GM12878 (cell line): ENCODE data around the gene ABCB9. TPM values are rescaled to one million over a fixed set of nuclear protein-coding genes. Genes with fewer than 3 reads are reported as not detected.

Experiments
- ATAC-seq: fragments of 200-7000 bp; cut with Tn5 transposase; 3 replicates; pipeline ENCODE4 v1.9.1; 2020; ENCODE audit warnings: mild to moderate bottlenecking, moderate library complexity
- BruUV-seq: library from RNA; stranded (reverse); fragments of 400-500 nt; replicated peaks from 2 replicates; lab custom pipeline; 2021; lab: Mats Ljungman, UMichigan
- CTCF ChIA-PET: fragments of 300-600 bp; sonication (Branson Sonifier 250); formaldehyde crosslinking; extraction: SDS; loops from one replicate; lab custom pipeline; 2021; ENCODE audit warnings: inconsistent platforms; lab: Yijun Ruan, JAX
- POLR2A ChIA-PET: fragments of 350-600 bp; formaldehyde crosslinking; extraction: SDS; loops from one replicate; lab custom pipeline; 2021; ENCODE audit warnings: inconsistent platforms; lab: Charles Lee
- RAD21 ChIA-PET: fragments of 300-600 bp; sonication (Branson Sonifier 250); formaldehyde crosslinking; loops from one replicate; lab custom pipeline; 2023; ENCODE audit warnings: antibody characterized with exemption; ENCODE audit not compliant: unreplicated experiment; lab: Charles Lee
- SMC1A ChIA-PET: fragments of 300-600 bp; sonication (Branson Sonifier 250); formaldehyde crosslinking; loops from one replicate; lab custom pipeline; 2023; ENCODE audit not compliant: unreplicated experiment, uncharacterized antibody; lab: Charles Lee
- DNase-seq: peaks from one replicate; pipeline ENCODE4 v3.0.0-alpha.2; 2011; ENCODE audit warnings: low read depth, low spot score
- FAIRE-seq: peaks from 3 replicates; lab custom pipeline; 2011; peaks lifted over from hg19 to GRCh38; lab: Jason Lieb, UNC
- H2AFZ ChIP-seq: 2 replicates; pipeline ENCODE4 v1.6.0; 2011; ENCODE audit warnings: low read depth, low read length, control low read depth; ENCODE audit not compliant: control insufficient read depth
- H3K27ac ChIP-seq: 2 replicates; pipeline ENCODE4 v1.5.1; 2011; ENCODE audit warnings: control low read depth; ENCODE audit not compliant: control insufficient read depth, insufficient read depth
- H3K27me3 ChIP-seq, 2 experiments: replicated peaks in 1 of 2; 2 replicates each; pipeline versions ENCODE4 v1.6.0 to v1.6.1; 2011; ENCODE audit warnings: low read length in 1 of 2; ENCODE audit not compliant: control insufficient read depth in 2 of 2, insufficient read depth in 2 of 2
- H3K36me3 ChIP-seq, 2 experiments: 2 replicates each; pipeline ENCODE4 v1.5.1; 2011; ENCODE audit warnings: low read length in 1 of 2; ENCODE audit not compliant: control insufficient read depth in 2 of 2, insufficient read depth in 2 of 2
- H3K4me1 ChIP-seq: 2 replicates; pipeline ENCODE4 v1.6.1; 2011; ENCODE audit warnings: mild to moderate bottlenecking, low read length, moderate library complexity, mixed read lengths; ENCODE audit not compliant: control insufficient read depth, insufficient read depth
- H3K4me2 ChIP-seq: 2 replicates; pipeline ENCODE4 v1.6.0; 2011; ENCODE audit warnings: control low read depth; ENCODE audit not compliant: control insufficient read depth, insufficient read depth
- H3K4me3 ChIP-seq: fragments of 200-600 bp; sonication (generic); 2 replicates; pipeline ENCODE4 v1.5.1; 2016
- H3K79me2 ChIP-seq: 2 replicates; pipeline ENCODE4 v1.6.0; 2011; ENCODE audit warnings: low read length; ENCODE audit not compliant: control insufficient read depth, insufficient read depth
- H3K9ac ChIP-seq: 2 replicates; pipeline ENCODE4 v1.8.0; 2011; ENCODE audit warnings: low read length, control low read depth, mixed read lengths; ENCODE audit not compliant: control insufficient read depth, insufficient read depth
- H3K9me3 ChIP-seq: replicated peaks from 3 replicates; pipeline ENCODE4 v1.5.1; 2011; ENCODE audit warnings: mild to moderate bottlenecking, low read length; ENCODE audit not compliant: control insufficient read depth, insufficient read depth
- H4K20me1 ChIP-seq: 2 replicates; pipeline ENCODE4 v1.6.0; 2011; ENCODE audit not compliant: control insufficient read depth, insufficient read depth
- DPF2 ChIP-seq: fragments of 450-650 bp; IDR thresholded peaks from 2 replicates; pipeline ENCODE4 v1.6.1; 2017; ENCODE audit warnings: mild to moderate bottlenecking
- ESRRA ChIP-seq: IDR thresholded peaks from 2 replicates; pipeline ENCODE4 v1.6.1; 2012; ENCODE audit warnings: mild to moderate bottlenecking, low read length, improper control_type of control experiment
- FOXM1 ChIP-seq: IDR thresholded peaks from 2 replicates; pipeline ENCODE4 v1.6.1; 2012; ENCODE audit warnings: low read depth, mild to moderate bottlenecking, inconsistent platforms, low read length, moderate library complexity
- MEF2A ChIP-seq: IDR thresholded peaks from 2 replicates; pipeline ENCODE4 v1.6.1; 2011; ENCODE audit warnings: low read depth, mild to moderate bottlenecking, low read length, moderate library complexity; ENCODE audit not compliant: insufficient read depth
- MXI1 ChIP-seq: fragments of 150-350 bp; IDR thresholded peaks from 2 replicates; pipeline ENCODE4 v1.6.1; 2011; ENCODE audit warnings: low read depth, mild to moderate bottlenecking, inconsistent platforms, low read length, improper control_type of control experiment
- SIX5 ChIP-seq: IDR thresholded peaks from 2 replicates; pipeline ENCODE4 v1.6.1; 2011; ENCODE audit warnings: mild to moderate bottlenecking, low read depth, low read length, moderate library complexity; ENCODE audit not compliant: severe bottlenecking
- SUZ12 ChIP-seq: fragments of 200-600 bp; sonication (generic); IDR thresholded peaks from one replicate; pipeline ENCODE4 v1.6.1; 2018; ENCODE audit warnings: antibody characterized with exemption, mild to moderate bottlenecking; ENCODE audit not compliant: unreplicated experiment
- WGBS: methylation state at CpG from one replicate; pipeline ENCODE4 v1.1.6; 2016; ENCODE audit warnings: low lambda C conversion rate; ENCODE audit not compliant: insufficient replicate concordance, insufficient coverage; ENCODE audit errors: missing lambda C conversion rate; 5-methylcytosine and 5-hydroxymethylcytosine counted together
- in situ Hi-C: fragments of 300-500 bp; cut with MboI; formaldehyde crosslinking; loops from 9 replicates; pipeline ENCODE4 v1.14.3; 2018; ENCODE audit warnings: mixed read lengths
- intact Hi-C: fragments of 100-400 bp; cut with micrococcal nuclease; formaldehyde crosslinking; loops from one replicate; pipeline ENCODE4 v1.14.2; 2022; ENCODE audit not compliant: unreplicated experiment
- polyA plus RNA-seq, 11 experiments: library from polyadenylated mRNA; depleted of rRNA in 4 of 11; unstranded in 6 of 11; stranded (reverse) in 5 of 11; fragments of >200 nt; fragmentation: Nextera tagmentation in 4 of 11; fragmentation: Illumina TruSeq in 1 of 11; extraction: Ambion mirVana in 4 of 11; extraction: Trizol in 1 of 11; gene quantifications; 1 replicate in 1 of 11; 2 replicates in 10 of 11; pipeline versions ENCODE4 v1.2.1 to v1.2.3, GENCODE V29; 2011 to 2016; ENCODE audit warnings: inconsistent platforms in 2 of 11, missing spikeins in 2 of 11, low read depth in 1 of 11
- total RNA-seq, 4 experiments: library from RNA; depleted of rRNA in 3 of 4; stranded (reverse); fragments of >200 nt in 3 of 4; fragmentation: Illumina TruSeq in 1 of 4; extraction: Trizol in 1 of 4; gene quantifications; 2 replicates each; pipeline versions ENCODE4 v1.2.1 to v1.2.3, GENCODE V29; 2013 to 2021
- TF ChIP-seq, protein P1 (sequence below): IDR thresholded peaks from 2 replicates; pipeline ENCODE4 v1.6.1; 2011; ENCODE audit warnings: mild to moderate bottlenecking, low read depth, low read length, moderate library complexity; ENCODE audit not compliant: insufficient replicate concordance
- TF ChIP-seq, protein P2 (sequence below), 3 experiments: IDR thresholded peaks in 2 of 3; conservative IDR thresholded peaks in 1 of 3; 2 replicates each; pipeline ENCODE4 v1.5.1; 2011; ENCODE audit warnings: low read depth in 3 of 3, low read length in 3 of 3, mild to moderate bottlenecking in 3 of 3, control low read depth in 2 of 3, moderate library complexity in 2 of 3, inconsistent platforms in 1 of 3, mixed read lengths in 1 of 3; ENCODE audit not compliant: control insufficient read depth in 2 of 3, insufficient read depth in 1 of 3; ENCODE audit errors: extremely low read depth in 1 of 3

ABCB9 gene
- total and polyA plus RNA-seq, 10 of the 15 experiments (the other 5 are each of a cell fraction or from before 2014, with no cell fraction given) = 0.37 to 4.9 (median 3.1) TPM

DNA sequence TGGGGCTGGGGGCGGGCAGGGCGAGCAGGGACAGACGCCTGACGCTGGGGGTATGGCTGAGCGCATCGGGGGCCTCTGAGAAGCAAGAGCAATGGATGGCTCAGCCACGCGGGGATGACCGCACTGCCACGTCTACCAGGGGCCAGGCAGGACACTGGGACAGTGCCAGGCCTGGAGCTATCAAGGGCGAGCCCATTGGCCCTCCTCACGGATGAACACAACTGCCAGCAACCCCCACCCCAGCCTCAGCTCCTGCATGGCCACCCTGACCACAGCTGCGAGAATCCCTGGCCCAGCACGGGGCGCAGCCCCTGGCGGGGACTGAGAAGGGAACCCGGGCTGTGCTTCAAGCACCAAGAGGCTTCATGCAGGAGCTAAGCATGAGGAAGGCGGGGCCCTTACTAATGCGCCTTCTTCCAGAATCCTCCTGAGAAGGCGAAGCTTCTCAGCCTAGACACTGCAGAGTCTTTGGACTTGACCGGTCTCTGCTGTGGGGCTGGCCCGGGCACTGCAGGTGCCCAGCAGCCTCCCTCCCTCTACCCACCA lies 23.7 kb upstream of the ABCB9 start:
- in situ Hi-C loops = no loop called here

DNA sequence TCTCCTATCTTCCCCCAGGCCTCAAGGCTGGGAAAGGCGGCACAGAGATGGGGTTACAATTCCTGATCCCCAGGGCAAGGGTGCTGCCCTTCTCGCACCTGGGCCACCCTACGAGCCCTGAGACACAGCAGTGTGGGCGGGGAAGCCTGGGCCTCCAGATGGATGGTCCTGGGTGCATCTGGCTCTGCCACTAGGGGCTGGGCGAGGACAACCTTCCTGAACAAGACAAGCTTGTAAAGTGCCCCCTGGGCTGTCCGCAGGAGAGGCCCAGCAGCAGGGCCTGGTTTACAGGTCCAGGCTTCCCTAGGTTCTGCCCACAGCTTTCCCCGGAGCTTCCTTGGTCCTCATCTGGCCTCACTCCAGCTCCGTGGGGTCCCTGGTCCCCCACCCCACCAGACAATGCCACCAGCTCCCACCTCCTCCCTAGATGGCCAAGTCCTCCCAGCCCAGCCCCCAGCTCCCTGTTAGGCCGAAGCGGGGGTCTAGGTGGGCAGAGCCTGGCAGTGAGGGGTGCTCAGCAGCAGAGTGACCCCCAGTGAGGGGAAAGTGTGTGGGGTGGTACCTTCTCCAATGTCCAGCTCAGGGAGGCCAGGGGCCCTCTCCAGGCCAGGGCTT lies 23.1 kb upstream of the ABCB9 start:
- ChIA-PET POLR2A (no interaction called here), SMC1A (interaction anchor here (0.9 kb wide), 1 partner anchor 249 kb away, joined by 3 read pairs; no protein-coding TSS in a partner anchor), RAD21 (interaction anchor here (1.7 kb wide), 1 partner anchor 248 kb away, joined by 4 read pairs; no protein-coding TSS in a partner anchor), CTCF (interaction anchor here (0.6 to 0.9 kb wide), 2 partner anchors 79 to 249 kb away, joined by 3 to 4 read pairs; no protein-coding TSS in a partner anchor)
- H2AFZ ChIP-seq = no peak overlapping the region
- H3K36me3 ChIP-seq = no peaks in the 10 kb centered on the region
- no TSS peak for BruUV-seq
- no peak overlapping the region for H3K4me3 ChIP-seq
- peaks cover 9% of the 10 kb centered on the region for H3K4me1 ChIP-seq
- no peak for DNase-seq
- no peak overlapping the region for H3K4me2 ChIP-seq
- H3K27ac ChIP-seq = no peak overlapping the region
- H3K79me2 ChIP-seq = no peaks in the 10 kb centered on the region
- TF ChIP-seq, protein P1, sequence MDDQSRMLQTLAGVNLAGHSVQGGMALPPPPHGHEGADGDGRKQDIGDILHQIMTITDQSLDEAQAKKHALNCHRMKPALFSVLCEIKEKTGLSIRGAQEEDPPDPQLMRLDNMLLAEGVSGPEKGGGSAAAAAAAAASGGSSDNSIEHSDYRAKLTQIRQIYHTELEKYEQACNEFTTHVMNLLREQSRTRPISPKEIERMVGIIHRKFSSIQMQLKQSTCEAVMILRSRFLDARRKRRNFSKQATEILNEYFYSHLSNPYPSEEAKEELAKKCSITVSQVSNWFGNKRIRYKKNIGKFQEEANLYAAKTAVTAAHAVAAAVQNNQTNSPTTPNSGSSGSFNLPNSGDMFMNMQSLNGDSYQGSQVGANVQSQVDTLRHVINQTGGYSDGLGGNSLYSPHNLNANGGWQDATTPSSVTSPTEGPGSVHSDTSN = no peak
- TF ChIP-seq DPF2 = no peak
- TF ChIP-seq, protein P2, sequence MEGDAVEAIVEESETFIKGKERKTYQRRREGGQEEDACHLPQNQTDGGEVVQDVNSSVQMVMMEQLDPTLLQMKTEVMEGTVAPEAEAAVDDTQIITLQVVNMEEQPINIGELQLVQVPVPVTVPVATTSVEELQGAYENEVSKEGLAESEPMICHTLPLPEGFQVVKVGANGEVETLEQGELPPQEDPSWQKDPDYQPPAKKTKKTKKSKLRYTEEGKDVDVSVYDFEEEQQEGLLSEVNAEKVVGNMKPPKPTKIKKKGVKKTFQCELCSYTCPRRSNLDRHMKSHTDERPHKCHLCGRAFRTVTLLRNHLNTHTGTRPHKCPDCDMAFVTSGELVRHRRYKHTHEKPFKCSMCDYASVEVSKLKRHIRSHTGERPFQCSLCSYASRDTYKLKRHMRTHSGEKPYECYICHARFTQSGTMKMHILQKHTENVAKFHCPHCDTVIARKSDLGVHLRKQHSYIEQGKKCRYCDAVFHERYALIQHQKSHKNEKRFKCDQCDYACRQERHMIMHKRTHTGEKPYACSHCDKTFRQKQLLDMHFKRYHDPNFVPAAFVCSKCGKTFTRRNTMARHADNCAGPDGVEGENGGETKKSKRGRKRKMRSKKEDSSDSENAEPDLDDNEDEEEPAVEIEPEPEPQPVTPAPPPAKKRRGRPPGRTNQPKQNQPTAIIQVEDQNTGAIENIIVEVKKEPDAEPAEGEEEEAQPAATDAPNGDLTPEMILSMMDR (IDR thresholded peaks at IDR 0.05 in 2 of 3, conservative IDR thresholded peaks at IDR 0.05 in 1 of 3; ENCODE audit: control insufficient read depth in 2 of 3, extremely low read depth in 1 of 3, insufficient read depth in 1 of 3, low read depth in 3 of 3, low read length in 3 of 3) = 0 out of 6 replicates have a peak, but pooled peaks of 1 of the 3 experiments have one; percentile 2
- TF ChIP-seq ESRRA = no peak
- no peaks in the 10 kb centered on the region for H3K9me3 ChIP-seq
- H3K27me3 ChIP-seq = no peaks in the 10 kb centered on the region; a peak in 1 of 4 replicates
- in situ Hi-C loops (no loop called here), intact Hi-C loops (no loop called here)
- no peak overlapping the region for H3K9ac ChIP-seq
- no peak for FAIRE-seq
- no peaks in the 10 kb centered on the region for H4K20me1 ChIP-seq
- ATAC-seq = no peak
- WGBS = 59% methylated on average over 10 of the region's 10 CpGs

More for the DNA sequence above, 23.7 kb upstream of the ABCB9 start:
- Histone ChIP-seq H3K9ac (no peak overlapping the region), H3K36me3 (no peaks in the 10 kb centered on the region), H3K27ac (no peak overlapping the region), H3K4me2 (no peak overlapping the region), H3K4me3 (no peak overlapping the region), H3K27me3 (no peaks in the 10 kb centered on the region; a peak in 1 of 4 replicates), H3K9me3 (no peaks in the 10 kb centered on the region), H4K20me1 (no peaks in the 10 kb centered on the region), H2AFZ (no peak overlapping the region), H3K79me2 (no peaks in the 10 kb centered on the region), H3K4me1 (peaks cover 9% of the 10 kb centered on the region)
- RAD21 ChIA-PET = interaction anchor here (1.7 kb wide), 1 partner anchor 248 kb away, joined by 4 read pairs; no protein-coding TSS in a partner anchor
- TF ChIP-seq MXI1 (no peak), SIX5 (no peak), FOXM1 (no peak), SUZ12 (no peak), MEF2A (no peak), ESRRA (no peak)
- DNase-seq (no peak), ATAC-seq (no peak), FAIRE-seq (no peak)
- CTCF ChIA-PET = interaction anchor here (0.9 kb wide), 1 partner anchor 248 kb away, joined by 4 read pairs; no protein-coding TSS in a partner anchor
- POLR2A ChIA-PET = no interaction called here
- SMC1A ChIA-PET = interaction anchor here (0.9 kb wide), 1 partner anchor 248 kb away, joined by 3 read pairs; no protein-coding TSS in a partner anchor
- intact Hi-C loops = no loop called here
- 78% methylated on average over 14 of the region's 22 CpGs for WGBS
- no TSS peak for BruUV-seq
